NCI-H2107 treated with DMSO at 0.1 percent for 48 hours (cell line): ENCODE data around the gene ATAD2B.
A peak's percentile ranks its signal among the peaks of the same experiment; 100 is the strongest.
"Not testable (repeated sequence)": the region's sequence is repeated elsewhere in the genome, so short reads cannot be mapped to it uniquely, and the experiment has no call there.

ENCODE experiments used
- DNase-seq: peaks from one replicate; lab custom pipeline; 2025; ENCODE audit not compliant: unreplicated experiment; lab: John Stamatoyannopoulos, UW

The ATAD2B gene

DNA sequence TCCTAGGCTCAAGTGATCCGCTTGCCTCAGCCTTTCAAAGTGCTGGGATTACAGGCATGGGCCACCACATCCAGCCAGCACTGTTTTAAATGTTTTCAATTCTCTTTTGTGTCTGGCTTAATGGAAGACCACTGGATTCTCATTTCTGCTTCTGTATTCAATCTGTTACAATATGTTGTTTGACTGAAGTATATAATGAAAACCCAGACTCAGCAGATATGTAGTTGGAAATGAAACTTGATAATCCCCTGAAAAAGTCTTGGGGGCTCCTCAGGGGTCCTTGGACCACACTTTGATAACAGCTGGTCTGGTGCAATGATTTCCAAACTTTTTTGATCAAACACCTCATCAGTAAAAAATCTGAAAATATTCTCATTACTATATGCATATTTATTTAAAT lies 132.7 kb downstream of the ATAD2B start:
- DNase-seq = no peak

DNA sequence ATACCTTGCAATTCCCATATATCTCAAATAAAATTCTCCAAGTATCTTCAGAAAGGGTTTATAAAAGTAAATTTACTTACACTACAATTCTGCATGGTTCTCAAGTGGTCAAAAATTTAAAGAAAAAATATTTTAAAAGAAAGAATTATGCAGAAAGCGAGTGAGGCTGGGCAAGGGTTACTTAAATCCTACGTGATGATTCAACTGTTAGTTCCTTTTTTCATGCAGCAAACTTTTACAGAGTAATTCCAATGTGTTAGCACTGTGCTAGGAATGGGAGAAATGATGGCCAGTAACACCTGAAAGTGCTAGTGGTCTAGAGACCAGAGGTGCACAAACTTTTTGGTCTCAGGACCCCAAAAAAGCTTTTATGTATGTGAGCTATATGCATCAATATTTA lies 133.4 kb downstream of the ATAD2B start:
- DNase-seq = no peak

DNA sequence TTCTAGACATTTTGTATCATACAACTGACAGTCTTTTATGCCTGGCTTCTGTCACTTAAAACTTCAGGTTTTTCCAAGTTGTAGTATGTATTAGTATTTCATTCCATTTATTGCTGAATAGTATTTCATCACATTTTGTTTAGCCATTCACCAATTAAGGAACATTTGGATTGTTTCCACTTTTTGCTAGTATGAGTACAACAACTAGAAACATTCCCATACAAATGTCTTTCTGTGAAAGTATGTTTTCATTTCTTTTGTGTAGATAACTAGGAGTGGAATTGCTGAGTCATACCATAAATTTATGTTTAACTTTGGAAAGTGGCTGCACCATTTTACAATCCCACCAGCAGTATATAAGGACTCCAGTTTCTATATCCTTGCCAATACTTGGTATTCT lies 135.9 kb downstream of the ATAD2B start:
- no peak for DNase-seq

DNA sequence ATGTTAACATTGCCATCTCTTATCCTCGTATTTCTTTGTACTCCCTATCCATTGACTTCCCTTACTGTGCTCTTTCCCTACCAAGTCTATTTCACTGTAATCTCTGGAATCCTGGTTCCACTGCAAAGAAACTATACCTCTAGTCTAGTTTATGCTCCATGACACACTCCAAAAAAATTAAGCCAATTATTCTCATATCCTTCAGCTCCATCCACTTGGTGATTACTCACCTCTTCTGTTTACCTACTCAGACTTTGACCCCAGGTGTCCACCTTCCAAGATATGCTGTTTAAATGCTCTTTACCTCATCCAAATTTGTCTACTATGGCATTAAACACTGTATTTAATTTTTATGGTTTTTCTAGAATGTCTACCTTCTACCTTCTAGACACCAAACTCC lies 137.9 kb downstream of the ATAD2B start:
- no peak for DNase-seq

DNA sequence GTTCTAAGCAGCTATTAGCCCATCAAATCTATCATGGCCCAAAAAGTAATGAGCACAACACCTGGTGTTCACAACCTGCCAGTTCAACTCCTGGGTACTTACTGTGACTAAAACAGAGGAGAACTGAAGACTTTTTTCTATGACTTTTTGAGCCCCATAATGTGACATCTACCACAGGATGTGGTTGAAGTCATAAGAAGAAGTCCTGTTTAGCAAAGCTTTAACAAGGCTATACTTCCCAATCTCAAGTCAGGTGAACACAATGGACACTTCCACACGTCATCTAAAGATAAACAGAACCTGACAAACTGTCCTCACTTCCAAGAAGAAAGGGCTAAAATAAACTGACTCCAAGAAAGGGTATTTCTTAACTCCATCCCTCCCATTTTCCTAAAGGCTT lies 138.8 kb downstream of the ATAD2B start:
- DNase-seq = no peak

DNA sequence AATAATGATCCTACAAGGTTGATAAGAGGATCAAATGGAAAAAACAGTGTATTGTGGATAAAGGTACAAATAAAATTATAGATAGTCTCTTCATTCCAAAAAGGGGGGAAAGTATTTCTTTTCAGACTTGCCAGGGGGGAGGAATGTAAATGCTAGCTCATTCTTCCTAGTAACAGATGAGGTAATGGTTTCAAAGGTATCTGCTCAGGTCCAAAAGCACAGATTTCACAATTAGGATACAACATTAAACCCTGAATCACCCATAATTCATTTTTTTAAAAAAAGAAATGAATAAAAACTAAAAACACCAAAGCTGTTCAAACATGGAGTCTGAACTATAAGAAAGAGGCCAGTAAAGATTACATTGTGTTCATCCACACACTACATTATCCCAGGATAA lies 142.0 kb downstream of the ATAD2B start:
- DNase-seq = no peak

DNA sequence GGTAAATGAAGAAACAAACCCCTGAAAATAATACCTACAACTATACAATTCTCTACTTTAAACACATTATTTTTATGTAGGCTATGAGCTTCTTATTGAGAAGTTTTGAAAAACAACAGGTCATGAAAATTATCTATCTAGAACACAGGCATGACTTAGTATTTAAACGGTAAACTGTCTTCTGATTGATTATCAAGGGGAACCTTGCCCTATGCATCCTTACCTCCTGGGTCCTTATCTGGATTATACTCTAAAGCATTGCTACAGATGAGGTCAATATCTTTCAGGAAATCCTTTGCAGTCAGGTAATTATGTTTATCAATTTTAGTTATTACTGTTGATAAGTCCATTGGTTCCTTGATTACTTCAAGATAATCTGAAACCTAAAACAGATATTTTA lies 144.3 kb downstream of the ATAD2B start:
- DNase-seq = no peak

DNA sequence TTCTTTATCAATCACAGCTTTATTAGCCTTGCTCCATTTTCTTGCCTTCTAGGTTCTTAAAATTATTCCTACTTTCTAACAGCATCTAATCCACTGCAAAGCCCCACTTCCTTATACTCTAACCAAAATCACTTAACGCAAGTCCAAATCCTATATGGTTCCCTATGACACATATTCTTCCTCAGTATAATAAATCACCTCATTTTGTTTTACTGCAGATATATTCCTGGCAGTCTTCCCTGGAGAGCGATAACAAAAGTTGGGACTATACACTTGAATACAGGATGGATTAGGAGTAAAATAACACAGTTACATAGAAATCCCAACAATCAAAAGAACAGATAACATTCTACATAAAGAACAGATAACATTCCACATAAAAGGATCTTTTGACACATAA lies 144.8 kb downstream of the ATAD2B start:
- DNase-seq = no peak

DNA sequence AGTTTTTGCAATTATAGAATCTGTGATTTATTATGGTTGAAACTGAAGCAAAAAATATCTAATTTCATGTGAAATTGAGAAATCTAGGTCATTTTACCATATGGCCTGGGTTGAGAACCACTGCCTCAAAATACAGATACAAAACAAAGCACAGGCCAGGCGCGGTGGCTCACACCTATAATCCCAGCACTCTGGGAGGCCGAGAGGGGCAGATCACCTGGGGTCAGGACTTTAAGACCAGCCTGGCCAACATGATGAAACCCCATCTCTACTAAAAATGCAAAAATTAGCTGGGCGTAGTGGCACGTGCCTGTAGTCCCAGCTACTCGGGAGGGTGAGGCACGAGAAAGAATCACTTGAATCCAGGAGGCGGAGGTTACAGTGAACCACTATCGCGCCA lies 146.5 kb downstream of the ATAD2B start:
- DNase-seq = not testable (repeated sequence)

DNA sequence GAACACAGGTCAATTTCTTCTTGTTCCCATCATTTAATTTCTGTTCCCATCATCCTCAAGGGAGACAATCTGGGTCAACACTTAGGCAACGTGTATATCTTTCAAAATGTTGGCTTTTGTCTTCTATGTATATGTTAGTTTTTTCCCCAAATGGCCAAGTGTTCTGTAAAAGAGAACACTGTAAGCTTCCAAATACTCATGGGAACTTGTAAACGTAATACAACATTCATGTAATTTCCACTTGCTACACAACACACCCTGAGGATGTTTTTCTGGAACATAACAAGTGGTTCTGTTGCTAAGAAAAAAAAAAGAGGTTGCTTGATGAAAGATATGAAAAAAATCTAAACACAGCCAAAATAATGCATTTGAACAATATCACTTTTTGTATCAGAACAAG lies 149.1 kb downstream of the ATAD2B start:
- DNase-seq = no peak

DNA sequence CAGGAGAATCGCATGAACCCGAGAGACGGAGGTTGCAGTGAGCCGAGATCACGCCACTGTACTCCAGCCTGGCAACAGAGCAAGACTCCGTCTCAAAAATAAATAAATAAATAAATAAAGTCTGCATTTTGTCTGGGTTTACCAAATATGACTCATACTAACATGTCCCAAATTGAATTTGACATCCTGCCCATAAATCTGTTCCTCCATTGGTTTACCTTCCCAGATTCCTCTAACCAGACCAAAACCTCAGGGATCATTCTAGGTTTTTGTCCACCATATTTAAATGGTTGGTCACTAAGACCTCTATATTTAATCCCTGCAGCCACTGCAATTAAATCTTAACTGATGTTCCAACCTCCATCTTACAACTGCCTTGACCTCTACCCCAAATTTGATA lies 150.9 kb downstream of the ATAD2B start:
- no peak for DNase-seq

DNA sequence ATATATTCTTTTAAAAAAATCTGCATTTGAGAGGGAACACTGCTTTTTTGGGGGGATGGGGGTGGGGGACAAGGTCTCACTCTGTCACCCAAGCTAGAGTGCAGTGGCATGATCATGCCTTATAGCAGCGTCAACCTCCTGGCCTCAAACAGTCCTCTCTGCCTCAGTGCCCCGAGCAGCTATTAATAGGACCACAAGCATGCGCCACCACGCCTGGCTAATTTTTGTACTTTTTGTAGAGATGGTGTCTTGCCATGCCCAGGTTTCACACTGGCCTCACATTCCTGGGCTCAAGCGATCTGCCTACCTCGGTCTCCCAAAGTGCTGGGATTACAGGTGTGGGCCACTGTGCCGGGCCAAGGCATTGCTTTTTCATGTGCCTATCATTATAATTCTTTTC lies 154.2 kb downstream of the ATAD2B start:
- DNase-seq = no peak

DNA sequence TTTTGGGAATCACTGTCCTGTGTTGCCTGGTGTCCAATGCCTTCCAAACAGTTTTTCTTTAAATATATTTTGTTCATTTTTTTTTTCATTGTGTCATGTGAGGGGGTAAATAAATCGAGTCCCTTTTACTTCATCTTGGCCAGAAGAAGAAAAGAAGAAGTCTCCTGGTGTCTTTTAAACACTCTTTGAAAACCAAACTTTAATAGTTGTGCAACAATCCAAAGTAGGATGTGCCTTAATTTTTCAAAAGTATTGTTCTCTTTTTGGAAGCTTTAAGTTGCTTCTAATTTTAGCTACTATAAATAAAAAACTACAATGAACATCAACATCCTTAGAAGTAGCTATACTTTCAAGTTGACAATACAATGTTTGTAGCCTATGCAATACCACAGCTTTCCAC lies 154.9 kb downstream of the ATAD2B start:
- DNase-seq = no peak

DNA sequence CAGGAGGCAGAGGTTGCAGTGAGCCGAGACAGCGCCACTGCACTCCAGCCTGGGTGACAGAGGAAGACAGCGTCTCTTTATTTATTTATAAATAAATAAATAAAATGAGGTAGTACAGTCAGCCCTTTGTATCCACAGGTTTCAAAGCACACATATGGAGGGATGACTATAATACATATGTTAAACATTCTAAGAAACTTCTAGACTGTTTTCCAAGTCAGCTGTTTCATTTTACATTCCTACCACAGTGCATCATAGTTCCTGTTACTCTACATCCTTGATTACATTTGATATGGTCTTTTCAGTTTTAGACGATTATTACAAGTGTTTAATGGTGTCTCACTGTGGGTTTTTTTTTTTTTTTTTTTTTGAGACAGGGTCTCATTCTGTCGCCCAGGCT lies 157.6 kb downstream of the ATAD2B start:
- DNase-seq = no peak

DNA sequence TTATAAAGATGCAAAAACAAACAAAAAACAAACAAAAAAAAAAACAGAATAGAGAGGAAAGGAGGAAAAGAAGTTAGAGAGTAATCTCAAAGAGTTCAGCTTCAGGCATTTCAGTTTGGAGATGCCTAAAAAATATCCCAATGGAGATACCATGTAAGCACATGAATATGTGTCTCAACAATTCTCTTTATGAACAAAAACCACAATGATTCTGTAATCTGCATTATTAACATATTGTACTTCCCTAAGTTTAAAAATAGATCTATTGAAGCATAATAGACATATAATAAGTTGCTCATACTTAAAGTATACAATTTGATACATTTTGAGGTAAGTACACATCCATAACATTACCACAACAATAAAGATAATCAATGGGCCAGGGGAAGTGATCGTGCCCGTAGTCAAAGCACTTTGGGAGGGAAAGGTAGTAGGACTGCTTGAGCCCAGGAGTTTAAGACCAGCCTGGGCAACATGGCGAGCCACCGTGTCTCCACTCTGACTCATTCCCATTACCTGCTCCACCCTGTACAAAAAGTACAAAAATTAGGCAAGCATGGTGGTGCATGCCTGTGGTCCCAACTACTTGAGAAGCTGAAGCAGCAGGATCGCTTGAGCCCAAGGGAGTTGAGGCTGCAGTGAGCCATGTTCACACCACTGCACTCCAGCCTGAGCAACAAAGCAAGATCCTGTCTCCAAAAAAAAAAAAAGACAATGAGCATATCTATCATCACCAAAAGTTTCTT lies 158.9 kb downstream of the ATAD2B start:
- no peak for DNase-seq

DNA sequence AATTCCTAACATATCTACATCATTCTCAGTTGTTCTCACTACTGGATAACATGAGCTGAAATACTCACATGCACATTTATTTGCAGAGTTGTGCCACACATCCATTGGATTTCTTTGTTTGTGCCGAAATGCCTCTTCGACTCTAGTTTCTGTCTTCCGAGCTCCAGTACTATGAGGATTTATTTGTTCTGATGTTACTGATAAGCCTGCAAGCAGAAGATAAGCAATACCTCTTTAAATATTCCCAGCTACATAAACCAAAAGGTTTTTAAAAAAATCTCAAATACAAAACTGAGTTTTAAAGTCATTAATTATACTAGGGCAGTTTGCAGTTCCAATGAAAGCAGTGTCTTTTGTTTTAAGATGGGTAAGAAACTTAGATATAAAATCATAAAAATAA lies 164.8 kb downstream of the ATAD2B start:
- no peak for DNase-seq

DNA sequence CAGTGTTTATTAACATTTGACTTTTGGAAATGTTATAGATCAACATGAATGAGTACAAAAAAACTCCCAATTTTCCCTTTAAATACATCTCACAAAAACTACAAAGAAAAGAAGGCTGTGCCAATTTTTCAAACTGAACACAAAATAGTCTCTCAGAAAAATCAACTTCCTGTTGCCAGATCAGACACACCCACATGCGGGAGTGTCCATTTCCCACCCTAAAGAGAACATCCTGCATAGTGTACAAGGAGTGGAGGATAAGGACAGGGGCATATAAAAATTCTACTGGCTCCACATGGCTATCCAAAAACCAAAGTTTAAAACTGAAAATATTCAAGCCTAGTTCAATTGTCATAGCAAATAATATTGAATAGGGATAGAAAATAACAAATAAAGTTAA lies 165.3 kb downstream of the ATAD2B start:
- no peak for DNase-seq

DNA sequence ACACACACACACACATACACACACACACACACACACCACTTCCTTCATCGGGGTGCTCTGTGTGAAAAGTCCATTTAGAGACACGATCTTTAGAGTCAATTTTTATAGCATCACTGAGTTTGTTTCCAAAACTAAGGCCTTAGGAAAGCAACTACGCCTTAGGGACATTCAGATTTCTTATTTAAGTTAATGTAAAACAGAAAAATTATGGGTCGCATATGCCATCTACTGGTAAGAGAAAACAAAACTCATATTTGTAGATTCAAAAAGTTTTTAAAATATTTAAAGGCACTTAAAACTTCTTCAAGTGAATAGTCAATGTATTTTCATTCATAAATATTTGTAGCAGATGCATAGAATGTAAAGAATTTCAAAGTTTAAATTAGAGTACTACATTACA lies 166.2 kb downstream of the ATAD2B start:
- DNase-seq = peak; percentile 7

DNA sequence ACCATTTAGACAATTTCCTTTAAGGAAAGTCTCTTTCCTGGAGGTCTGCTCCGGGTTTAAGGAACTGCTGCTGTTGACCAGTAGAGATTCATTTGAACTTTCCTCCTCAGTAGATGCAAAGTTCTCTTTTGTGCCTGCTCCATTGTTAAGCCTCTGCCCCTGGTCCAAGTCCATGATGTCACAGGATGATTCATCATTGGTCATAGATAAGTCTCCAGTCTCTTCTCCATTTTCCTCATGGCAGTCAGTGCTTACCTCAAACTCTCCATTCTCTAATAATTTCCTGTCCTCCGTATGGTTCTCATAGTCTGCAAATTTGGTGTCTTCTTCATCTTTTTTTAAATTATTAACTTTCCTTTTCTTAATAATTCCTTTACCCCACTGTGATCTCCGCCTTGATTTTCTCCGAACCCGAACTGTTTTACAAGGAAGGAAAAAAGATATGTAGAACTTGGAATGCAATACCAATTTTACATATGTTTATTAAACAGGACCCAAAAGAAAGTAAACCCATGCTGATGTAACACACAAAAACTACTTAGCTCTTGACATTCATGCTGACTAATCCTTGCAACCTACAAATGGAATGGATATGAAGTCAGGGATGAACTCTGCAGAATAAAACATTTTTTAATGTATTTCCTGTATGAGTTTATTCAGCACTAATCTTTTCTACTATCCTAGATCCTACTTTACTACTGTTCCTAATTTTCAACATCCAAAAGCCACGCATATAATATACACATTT lies 169.1 kb downstream of the ATAD2B start:
- DNase-seq = no peak

DNA sequence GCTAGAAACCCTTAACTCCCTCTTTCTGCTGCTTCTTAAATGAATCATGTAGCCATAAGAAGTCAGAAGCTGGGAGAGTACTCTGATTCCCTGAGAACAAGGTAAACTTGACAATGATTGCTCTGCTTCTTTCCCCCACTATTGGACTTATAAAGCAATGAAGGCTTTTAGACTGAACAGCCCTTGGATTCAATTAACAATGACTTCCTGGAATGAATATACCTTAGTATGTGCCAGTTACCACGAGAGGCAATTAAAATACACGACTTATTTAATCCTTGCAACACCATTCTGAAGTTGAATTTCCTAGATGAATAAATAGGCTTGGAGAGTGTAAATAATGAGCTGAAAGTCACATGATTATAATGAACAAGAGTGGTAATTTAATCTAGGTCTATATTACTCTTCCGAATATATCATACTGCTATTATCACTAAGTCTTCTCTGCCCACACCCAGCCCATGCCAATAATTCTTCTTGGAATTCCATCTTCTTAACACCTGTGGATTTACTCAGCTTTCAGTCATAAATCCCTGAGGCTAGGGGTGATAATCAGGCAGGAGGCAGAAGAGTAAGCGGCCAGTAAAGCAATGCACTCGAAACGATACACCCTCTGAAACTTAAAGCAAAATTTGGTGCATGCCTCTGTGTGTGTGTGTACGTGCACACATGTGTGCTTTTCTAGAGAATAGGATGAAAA lies 170.2 kb downstream of the ATAD2B start:
- DNase-seq = peak; percentile 46

DNA sequence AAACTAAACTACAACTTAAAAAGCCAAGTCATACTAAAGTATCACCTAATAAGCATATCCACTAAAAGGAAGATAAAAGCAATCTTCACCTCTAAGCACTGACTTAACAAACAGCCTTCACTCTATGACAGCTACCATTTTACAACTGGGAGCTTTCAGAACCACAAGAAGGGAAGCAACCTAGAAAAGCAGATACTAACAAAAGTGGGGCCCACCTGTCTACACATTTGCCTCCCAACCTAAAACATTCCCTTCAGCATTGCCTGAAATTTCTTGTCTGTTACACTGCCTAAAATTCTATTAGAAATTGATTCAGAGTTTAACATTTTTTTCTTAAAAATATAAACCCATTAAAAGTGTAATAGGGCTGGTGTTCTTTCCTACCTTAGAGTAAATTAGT lies 172.0 kb downstream of the ATAD2B start:
- no peak for DNase-seq
